Panc1 (cell line): Measurements from ENCODE around the gene RRAGA. TPM values are rescaled to one million over a fixed set of nuclear protein-coding genes. Genes with fewer than 3 reads are reported as not detected.

ENCODE experiments used
- ATAC-seq: fragments of 200-7000 bp; cut with Tn5 transposase; 2 replicates; pipeline ENCODE4 v1.9.1; 2020; ENCODE audit warnings: mild to moderate bottlenecking, moderate library complexity
- BruUV-seq: library from RNA; stranded (reverse); fragments of 400-500 nt; replicated peaks from 2 replicates; lab custom pipeline; 2021; lab: Mats Ljungman, UMichigan
- CTCF ChIA-PET: fragments of 300-600 bp; sonication (Branson Sonifier 250); formaldehyde crosslinking; loops from one replicate; lab custom pipeline; 2022; ENCODE audit warnings: antibody characterized with exemption; lab: Charles Lee
- POLR2A ChIA-PET: fragments of 300-600 bp; sonication (Branson Sonifier 250); formaldehyde crosslinking; loops from one replicate; lab custom pipeline; 2022; ENCODE audit warnings: antibody characterized with exemption; lab: Charles Lee
- DNase-seq: peaks from one replicate; pipeline ENCODE4 v3.0.0-alpha.2; 2010; ENCODE audit warnings: low read depth, low spot score
- H3K27ac ChIP-seq: 2 replicates; pipeline ENCODE4 v1.5.1; 2011; ENCODE audit warnings: mild to moderate bottlenecking, low read length, inconsistent platforms
- H3K27me3 ChIP-seq: fragments of 200-500 bp; sonication (Bioruptor generic); 2 replicates; pipeline ENCODE4 v1.6.0; 2014; ENCODE audit warnings: low read length, inconsistent platforms; ENCODE audit not compliant: control insufficient read depth, insufficient read depth
- H3K36me3 ChIP-seq: fragments of 200-500 bp; sonication (Bioruptor generic); 2 replicates; pipeline ENCODE4 v1.5.1; 2014; ENCODE audit warnings: inconsistent platforms, mild to moderate bottlenecking, low read length, moderate library complexity; ENCODE audit not compliant: control insufficient read depth, insufficient read depth
- H3K4me1 ChIP-seq: 2 replicates; pipeline ENCODE4 v1.5.1; 2011; ENCODE audit warnings: inconsistent platforms, mild to moderate bottlenecking, low read length, moderate library complexity; ENCODE audit not compliant: control insufficient read depth, insufficient read depth
- H3K4me3 ChIP-seq, 2 experiments: 2 replicates each; pipeline ENCODE4 v1.5.1; 2011 to 2012; ENCODE audit warnings: low read depth in 2 of 2, low read length in 2 of 2, mild to moderate bottlenecking in 2 of 2, inconsistent platforms in 1 of 2, moderate library complexity in 1 of 2
- H3K9me3 ChIP-seq: fragments of 200-500 bp; sonication (Bioruptor generic); 2 replicates; pipeline ENCODE4 v1.5.1; 2014; ENCODE audit warnings: low read depth, mild to moderate bottlenecking, inconsistent platforms, low read length, moderate library complexity; ENCODE audit not compliant: control insufficient read depth, insufficient read depth
- CTCF ChIP-seq: fragments of 450-650 bp; IDR thresholded peaks from 2 replicates; pipeline ENCODE4 v1.5.1; 2017; ENCODE audit warnings: mild to moderate bottlenecking
- POLR2AphosphoS5 ChIP-seq: IDR thresholded peaks from 2 replicates; pipeline ENCODE4 v1.6.1; 2012; ENCODE audit warnings: mild to moderate bottlenecking, low read depth, low read length, moderate library complexity
- REST ChIP-seq, 2 experiments: IDR thresholded peaks; 2 replicates each; pipeline ENCODE4 v1.6.1; 2011 to 2012; ENCODE audit warnings: low read depth in 2 of 2, control low read depth in 1 of 2, low read length in 1 of 2, mild to moderate bottlenecking in 1 of 2, moderate library complexity in 1 of 2; ENCODE audit not compliant: insufficient read depth in 1 of 2
- SIN3A ChIP-seq: IDR thresholded peaks from 2 replicates; pipeline ENCODE4 v1.6.1; 2012; ENCODE audit warnings: low read depth, mild to moderate bottlenecking, low read length, moderate library complexity, borderline replicate concordance; ENCODE audit not compliant: insufficient read depth
- TCF7L2 ChIP-seq: IDR thresholded peaks from 2 replicates; pipeline ENCODE4 v1.6.1; 2011; ENCODE audit warnings: mild to moderate bottlenecking, low read depth, low read length, inconsistent platforms
- in situ Hi-C: cut with HindIII; loops from 2 replicates; pipeline ENCODE4 v1.10.0; 2016; ENCODE audit warnings: low sequenced_read_pairs, low pct_unique_long_range_greater_than_20kb
- intact Hi-C: fragments of 100-400 bp; cut with micrococcal nuclease; formaldehyde crosslinking; loops from one replicate; pipeline ENCODE4 v1.10.0; 2022; ENCODE audit not compliant: unreplicated experiment
- total RNA-seq: library from RNA; stranded (reverse); gene quantifications from one replicate; pipeline ENCODE4 v1.2.1, GENCODE V29; 2021; ENCODE audit not compliant: unreplicated experiment

Gene RRAGA
- total RNA-seq, 1 experiment from 2014 or later = 23.5 TPM

- H3K9me3 ChIP-seq = no peaks in the 10 kb centered on the region
- H3K4me1 ChIP-seq = no peaks in the 10 kb centered on the region
- no TSS peak for BruUV-seq
- ChIA-PET POLR2A (no interaction called here), CTCF (interaction anchor here (0.6 kb wide), 1 partner anchor 406 kb away, joined by 5 read pairs; no protein-coding TSS in a partner anchor)
- TF ChIP-seq CTCF (no peak), SIN3A (no peak), TCF7L2 (no peak), REST (IDR thresholded peaks at IDR 0.05; ENCODE audit: insufficient read depth in 1 of 2, low read depth in 2 of 2, low read length in 1 of 2) (no peak), POLR2AphosphoS5 (no peak)
- in situ Hi-C loops = no loop called here
- H3K27me3 ChIP-seq = no peaks in the 10 kb centered on the region
- H3K4me3 ChIP-seq = peak overlapping the region; percentile 67 to 78
- no peak for ATAC-seq
- H3K27ac ChIP-seq = peak overlapping the region; percentile 75
- DNase-seq = no peak
- H3K36me3 ChIP-seq = no peaks in the 10 kb centered on the region; the same call in 1 of the 2 replicates
- intact Hi-C loops = no loop called here
These were observed 850 bp downstream of the RRAGA start for GRCh38 chr9:19049917-19050636.

GRCh38 chr9:19050637-19051591 lies 1.7 kb downstream of the RRAGA start:
- Histone ChIP-seq H3K4me1 (no peaks in the 10 kb centered on the region), H3K27me3 (no peaks in the 10 kb centered on the region), H3K27ac (0 out of 2 replicates have a peak overlapping the region, but pooled peaks have one; percentile 17), H3K4me3 (peak overlapping the region; percentile 67 to 78), H3K36me3 (no peaks in the 10 kb centered on the region; the same call in 1 of the 2 replicates), H3K9me3 (no peaks in the 10 kb centered on the region)
- DNase-seq (no peak), ATAC-seq (no peak)
- ChIA-PET CTCF (interaction anchor here (0.6 kb wide), 1 partner anchor 405 kb away, joined by 5 read pairs; no protein-coding TSS in a partner anchor), POLR2A (no interaction called here)
- in situ Hi-C loops = no loop called here
- BruUV-seq = TSS peak; percentile 94
- intact Hi-C loops = no loop called here
- 0 out of 2 replicates have a peak, but pooled peaks have one; percentile 15 for TF ChIP-seq TCF7L2
- TF ChIP-seq SIN3A = no peak
